Measurements from ENCODE around the gene GPR61. TPM values are rescaled to one million over a fixed set of nuclear protein-coding genes. Genes with fewer than 3 reads are reported as not detected.

Gene GPR61
- total RNA-seq (1 to 10 TPM; 1.0 to 1.2 TPM), polyA plus RNA-seq (1 to 10 TPM in 1 of 3 donors, under 1 TPM in 1, not detected in 1; 0.71 to 1.1 TPM), total RNA-seq (0 to 1.5 (median 0.29) reads per million in 6 experiments)

GRCh38 chr1:109539676-109540075, at the start of gene GPR61:
TSS of gene GPR61 (plus strand) at chr1:109539872. CDS start at chr1:109543023, 3,151 bp downstream.
- H3K36me3 Mint-ChIP-seq, result no peaks in the 10 kb centered on the region
- DNase-seq (no peak), ATAC-seq (no peak)
- H3K4me3 Mint-ChIP-seq, result no peak within 1 kb of the TSS
- H3K9me3 Mint-ChIP-seq, result no peaks in the 10 kb centered on the region
- no peaks in the 10 kb centered on the region for H3K4me1 Mint-ChIP-seq
- POLR2A ChIA-PET, result interaction anchor here (14.0 kb wide), 1 partner anchor 40 kb away, joined by 462 read pairs; the partner anchor contains the start of genes AMIGO1 and CYB561D1
- H3K27me3 Mint-ChIP-seq, result no peaks in the 10 kb centered on the region
- peak within 1 kb of the TSS in 3 of 10 donors; percentile 27 to 50 (median 35) for H3K27ac Mint-ChIP-seq

- no peaks in the 10 kb centered on the region for H3K9me3 Mint-ChIP-seq
- POLR2A ChIA-PET, result interaction anchor here (0.8 to 22.6 kb wide), 5 partner anchors 18 to 390 kb away, joined by 3 to 462 read pairs (median 4); partner anchors contain the start of genes AMIGO1, GNAI3, GPR61 and PSMA5
- peaks cover 12 to 41% (median 31%) of the 10 kb centered on the region in 4 donors for H3K4me1 Mint-ChIP-seq
- peak overlapping the region in 3 of 10 donors; percentile 19 to 56 (median 41) for H3K27ac Mint-ChIP-seq
- H3K4me3 Mint-ChIP-seq, result peak overlapping the region in 2 of 10 donors; percentile 30 to 75
- no peaks in the 10 kb centered on the region for H3K27me3 Mint-ChIP-seq
- peaks cover 0 to 21% (median 0%) of the 10 kb centered on the region in 3 donors for H3K36me3 Mint-ChIP-seq
- peak; percentile 19 to 24 for ATAC-seq
- peak; percentile 46 to 83 (median 70) for DNase-seq
Observed at GRCh38 chr1:109490029-109490933, 49.4 kb upstream of the GPR61 start.

GRCh38 chr1:109490934-109491302, 48.8 kb upstream of the GPR61 start:
- POLR2A ChIA-PET, result interaction anchor here (0.8 to 22.6 kb wide), 4 partner anchors 18 to 391 kb away, joined by 3 to 462 read pairs (median 170); partner anchors contain the start of genes AMIGO1, GPR61 and PSMA5
- Mint-ChIP-seq H3K27ac (peak overlapping the region in 3 of 10 donors; percentile 19 to 56 (median 41)), H3K36me3 (peaks cover 0 to 26% (median 0%) of the 10 kb centered on the region in 3 donors), H3K4me1 (peaks cover 16 to 42% (median 34%) of the 10 kb centered on the region in 4 donors), H3K9me3 (no peaks in the 10 kb centered on the region), H3K27me3 (no peaks in the 10 kb centered on the region), H3K4me3 (peak overlapping the region in 2 of 10 donors; percentile 30 to 75)
- DNase-seq (no peak), ATAC-seq (no peak)

- ATAC-seq, result no peak
- POLR2A ChIA-PET, result interaction anchor here (1.1 to 22.6 kb wide), 3 partner anchors 17 to 66 kb away, joined by 4 to 462 read pairs (median 337); partner anchors contain the start of genes AMIGO1, GPR61 and PSMA5
- Mint-ChIP-seq H3K27me3 (no peaks in the 10 kb centered on the region), H3K27ac (peak overlapping the region in 1 of 10 donors; percentile 27), H3K36me3 (peaks cover 0 to 29% (median 0%) of the 10 kb centered on the region in 3 donors), H3K4me3 (peak overlapping the region in 1 of 10 donors; percentile 18), H3K4me1 (peaks cover 20 to 44% (median 36%) of the 10 kb centered on the region in 4 donors), H3K9me3 (no peaks in the 10 kb centered on the region)
- DNase-seq, result no peak
Observed at GRCh38 chr1:109491372-109491771, 48.3 kb upstream of the GPR61 start.

- no peak for ATAC-seq
- H3K4me1 Mint-ChIP-seq, result peaks cover 26 to 51% (median 47%) of the 10 kb centered on the region in 4 donors
- DNase-seq, result no peak
- peak overlapping the region in 4 of 10 donors; percentile 14 to 75 (median 34) for H3K27ac Mint-ChIP-seq
- no peaks in the 10 kb centered on the region for H3K27me3 Mint-ChIP-seq
- H3K4me3 Mint-ChIP-seq, result peak overlapping the region in 6 of 10 donors; percentile 13 to 54 (median 26)
- POLR2A ChIA-PET, result interaction anchor here (1.2 to 22.6 kb wide), 6 partner anchors 8 to 492 kb away, joined by 3 to 462 read pairs (median 19); partner anchors contain the start of genes AHCYL1, AMIGO1, ATXN7L2 and GPR61
- H3K36me3 Mint-ChIP-seq, result peaks cover 0 to 37% (median 3%) of the 10 kb centered on the region in 3 donors
- H3K9me3 Mint-ChIP-seq, result no peaks in the 10 kb centered on the region
Observed at GRCh38 chr1:109492779-109493178, 46.9 kb upstream of the GPR61 start.

GRCh38 chr1:109493227-109493626, 46.4 kb upstream of the GPR61 start:
- Mint-ChIP-seq H3K27ac (peak overlapping the region in 3 of 10 donors; percentile 89 to 97 (median 92)), H3K27me3 (no peaks in the 10 kb centered on the region), H3K4me1 (peaks cover 30 to 56% (median 52%) of the 10 kb centered on the region in 4 donors), H3K36me3 (peaks cover 0 to 33% (median 3%) of the 10 kb centered on the region in 3 donors), H3K4me3 (peak overlapping the region in 9 of 10 donors; percentile 92 to 99 (median 95)), H3K9me3 (no peaks in the 10 kb centered on the region)
- DNase-seq, result peak in 1 of 10 donors; percentile 28
- POLR2A ChIA-PET, result interaction anchor here (1.2 to 22.6 kb wide), 7 partner anchors 9 to 491 kb away, joined by 3 to 462 read pairs (median 11); partner anchors contain the start of genes AHCYL1, AMIGO1, ATXN7L2 and GPR61
- no peak for ATAC-seq

- Mint-ChIP-seq H3K4me1 (peaks cover 30 to 61% (median 58%) of the 10 kb centered on the region in 4 donors), H3K4me3 (peak within 1 kb of the TSS; percentile 92 to 99 (median 96)), H3K9me3 (no peaks in the 10 kb centered on the region), H3K27me3 (no peaks in the 10 kb centered on the region), H3K36me3 (peaks cover 0 to 33% (median 3%) of the 10 kb centered on the region in 3 donors), H3K27ac (peak within 1 kb of the TSS; percentile 78 to 97 (median 91))
- ATAC-seq, result peak; percentile 86 to 90
- POLR2A ChIA-PET, result interaction anchor here (0.9 to 22.6 kb wide), 8 partner anchors 9 to 490 kb away, joined by 3 to 462 read pairs (median 8); partner anchors contain the start of genes AHCYL1, AMIGO1, ATXN7L2 and GPR61
- DNase-seq, result peak; percentile 82 to 97 (median 91)
Observed at GRCh38 chr1:109493805-109494539, 45.7 kb upstream of the GPR61 start, which contains the start of gene CYB561D1. TSS of gene CYB561D1 (plus strand) at chr1:109494094. CDS start at chr1:109494140, 46 bp downstream.

GRCh38 chr1:109495738-109496137, 43.9 kb upstream of the GPR61 start:
- Mint-ChIP-seq H3K4me3 (peak overlapping the region; percentile 92 to 99 (median 96)), H3K4me1 (peaks cover 33 to 73% (median 72%) of the 10 kb centered on the region in 4 donors), H3K9me3 (no peaks in the 10 kb centered on the region), H3K36me3 (peaks cover 0 to 35% (median 3%) of the 10 kb centered on the region in 3 donors), H3K27ac (peak overlapping the region; percentile 14 to 97 (median 86)), H3K27me3 (no peaks in the 10 kb centered on the region)
- DNase-seq (peak in 1 of 10 donors; percentile 52), ATAC-seq (no peak)
- POLR2A ChIA-PET, result interaction anchor here (1.6 to 22.6 kb wide), 3 partner anchors 8 to 38 kb away, joined by 5 to 462 read pairs (median 337); partner anchors contain the start of genes AMIGO1 and GPR61

- H3K36me3 Mint-ChIP-seq, result peaks cover 0 to 36% (median 4%) of the 10 kb centered on the region in 3 donors
- no peaks in the 10 kb centered on the region for H3K9me3 Mint-ChIP-seq
- H3K27ac Mint-ChIP-seq, result peak overlapping the region; percentile 77 to 99 (median 92)
- DNase-seq (no peak), ATAC-seq (no peak)
- H3K4me1 Mint-ChIP-seq, result peaks cover 38 to 90% (median 88%) of the 10 kb centered on the region in 4 donors
- no peaks in the 10 kb centered on the region for H3K27me3 Mint-ChIP-seq
- POLR2A ChIA-PET, result interaction anchor here (0.5 to 22.6 kb wide), 6 partner anchors 1 to 398 kb away, joined by 3 to 462 read pairs (median 172); partner anchors contain the start of genes AMIGO1, ATXN7L2, CYB561D1 and GPR61
- H3K4me3 Mint-ChIP-seq, result peak overlapping the region; percentile 45 to 96 (median 75)
Observed at GRCh38 chr1:109497449-109498160, 42.1 kb upstream of the GPR61 start.

GRCh38 chr1:109498161-109498801, 41.4 kb upstream of the GPR61 start:
- Mint-ChIP-seq H3K9me3 (no peaks in the 10 kb centered on the region), H3K4me3 (peak overlapping the region; percentile 57 to 96 (median 75)), H3K4me1 (peaks cover 43 to 94% (median 92%) of the 10 kb centered on the region in 4 donors), H3K27ac (peak overlapping the region; percentile 77 to 99 (median 92)), H3K27me3 (no peaks in the 10 kb centered on the region), H3K36me3 (peaks cover 0 to 36% (median 7%) of the 10 kb centered on the region in 3 donors)
- DNase-seq (peak in 6 of 10 donors; percentile 26 to 50 (median 45)), ATAC-seq (no peak)
- POLR2A ChIA-PET, result interaction anchor here (0.5 to 22.6 kb wide), 9 partner anchors 2 to 398 kb away, joined by 3 to 462 read pairs (median 4); partner anchors contain the start of genes AMIGO1, ATXN7L2, CYB561D1 and GNAI3
